Activated CD4-positive, alpha-beta T cell treated with anti-CD3 and anti-CD28 coated beads for 4 hours (primary cell): Measurements from ENCODE around the gene CNTNAP2.
"Not testable (repeated sequence)": the region's sequence is repeated elsewhere in the genome, so short reads cannot be mapped to it uniquely, and the experiment has no call there.

Experiments
- DNase-seq, 2 donors: peaks; one replicate each; pipeline ENCODE4 v3.0.0-alpha.2; 2020

Gene CNTNAP2

GRCh38 chr7:148395352-148395811 lies 2278.8 kb downstream of the CNTNAP2 start:
- no peak for DNase-seq

GRCh38 chr7:148395990-148396716 lies 2279.6 kb downstream of the CNTNAP2 start:
- DNase-seq = no peak

GRCh38 chr7:148397056-148397455 lies 2280.5 kb downstream of the CNTNAP2 start:
- no peak for DNase-seq

GRCh38 chr7:148397551-148397950 lies 2280.9 kb downstream of the CNTNAP2 start:
- DNase-seq = no peak

GRCh38 chr7:148397985-148398384 lies 2281.4 kb downstream of the CNTNAP2 start:
- DNase-seq = no peak

GRCh38 chr7:148398844-148399365 lies 2282.3 kb downstream of the CNTNAP2 start:
- DNase-seq = no peak

- DNase-seq = no peak
Observed at GRCh38 chr7:148400101-148400500, 2283.5 kb downstream of the CNTNAP2 start.

GRCh38 chr7:148402159-148402558 lies 2285.6 kb downstream of the CNTNAP2 start:
- DNase-seq = no peak

GRCh38 chr7:148403466-148403993 lies 2286.9 kb downstream of the CNTNAP2 start:
- DNase-seq = no peak

GRCh38 chr7:148408307-148408706 lies 2291.7 kb downstream of the CNTNAP2 start:
- no peak for DNase-seq

GRCh38 chr7:148410905-148411304 lies 2294.3 kb downstream of the CNTNAP2 start:
- no peak for DNase-seq

- no peak for DNase-seq
Observed at GRCh38 chr7:148412691-148413090, 2296.1 kb downstream of the CNTNAP2 start.

- DNase-seq = no peak
Observed at GRCh38 chr7:148419856-148420832, 2303.5 kb downstream of the CNTNAP2 start.

GRCh38 chr7:148422030-148422429 lies 2305.4 kb downstream of the CNTNAP2 start:
- no peak for DNase-seq

GRCh38 chr7:148426393-148426792 lies 2309.8 kb downstream of the CNTNAP2 start:
- DNase-seq = not testable (repeated sequence)

- not testable (repeated sequence) for DNase-seq
Observed at GRCh38 chr7:148430690-148431089, 2314.1 kb downstream of the CNTNAP2 start.

GRCh38 chr7:148433521-148434180 lies 2317.1 kb downstream of the CNTNAP2 start:
- DNase-seq = no peak

- DNase-seq = no peak
Observed at GRCh38 chr7:148434181-148434757, 2317.7 kb downstream of the CNTNAP2 start.

GRCh38 chr7:148434887-148435286 lies 2318.3 kb downstream of the CNTNAP2 start:
- no peak for DNase-seq

- DNase-seq = no peak
Observed at GRCh38 chr7:148435715-148436114, 2319.1 kb downstream of the CNTNAP2 start.

GRCh38 chr7:148436135-148436534 lies 2319.5 kb downstream of the CNTNAP2 start:
- no peak for DNase-seq

- DNase-seq = no peak
Observed at GRCh38 chr7:148436571-148436970, 2320.0 kb downstream of the CNTNAP2 start.
